ENCODE results near the gene FAF2. TPM values are rescaled to one million over a fixed set of nuclear protein-coding genes. Genes with fewer than 3 reads are reported as not detected.

FAF2 gene
- total RNA-seq, 4 donors from 2014 or later, result 12.3 to 47.8 (median 32.5) TPM

GRCh38 chr5:176501333-176501732, 53.1 kb downstream of the FAF2 start:
- intact Hi-C loops (cut with DNase I; ENCODE audit: low total_unique reads), result no loop called here
- H3K27ac ChIP-seq, result no peak overlapping the region
- TF ChIP-seq POLR2A (IDR thresholded peaks at IDR 0.05), result no peak
- no peak for TF ChIP-seq CTCF (IDR thresholded peaks at IDR 0.05)
- no peak overlapping the region for H3K4me3 ChIP-seq
- no peak for DNase-seq
- H3K4me1 ChIP-seq, result no peaks in the 10 kb centered on the region
- no peaks in the 10 kb centered on the region for H3K9me3 ChIP-seq
- H3K27me3 ChIP-seq, result no peaks in the 10 kb centered on the region
- H3K36me3 ChIP-seq, result no peaks in the 10 kb centered on the region

GRCh38 chr5:176503496-176503895, 55.3 kb downstream of the FAF2 start:
- no peaks in the 10 kb centered on the region for H3K36me3 ChIP-seq
- H3K4me1 ChIP-seq, result no peaks in the 10 kb centered on the region
- TF ChIP-seq CTCF (IDR thresholded peaks at IDR 0.05) (no peak), POLR2A (IDR thresholded peaks at IDR 0.05) (no peak)
- H3K4me3 ChIP-seq, result no peak overlapping the region
- intact Hi-C loops (cut with DNase I; ENCODE audit: low total_unique reads), result no loop called here
- DNase-seq, result no peak
- no peaks in the 10 kb centered on the region for H3K9me3 ChIP-seq
- no peaks in the 10 kb centered on the region for H3K27me3 ChIP-seq
- H3K27ac ChIP-seq, result no peak overlapping the region

DNA sequence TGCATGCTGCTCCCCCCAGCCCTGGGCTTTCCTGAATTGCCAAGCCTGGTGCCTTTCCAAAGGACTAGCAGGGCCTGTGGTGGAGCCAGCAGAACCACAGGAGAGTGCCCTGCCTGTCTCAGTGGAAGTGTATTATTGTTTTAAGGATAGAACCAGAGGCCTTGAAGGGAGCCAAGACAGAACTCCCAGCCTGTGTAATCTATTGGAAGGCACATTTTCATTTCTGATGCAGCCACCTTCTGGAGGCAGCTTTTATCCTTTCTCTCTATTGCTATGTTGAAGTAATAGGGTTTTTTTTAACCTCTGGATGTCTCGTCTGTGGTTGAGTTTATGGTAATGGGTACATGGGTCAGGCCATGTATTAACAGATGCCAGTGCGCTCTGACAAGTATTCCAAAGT, 59.7 kb downstream of the FAF2 start:
- no peaks in the 10 kb centered on the region for H3K4me1 ChIP-seq
- no peak for DNase-seq
- no peaks in the 10 kb centered on the region for H3K27me3 ChIP-seq
- no peak overlapping the region for H3K4me3 ChIP-seq
- no peak overlapping the region for H3K27ac ChIP-seq
- no peaks in the 10 kb centered on the region for H3K36me3 ChIP-seq
- no peaks in the 10 kb centered on the region for H3K9me3 ChIP-seq
- TF ChIP-seq POLR2A (IDR thresholded peaks at IDR 0.05) (no peak), CTCF (IDR thresholded peaks at IDR 0.05) (no peak)
- intact Hi-C loops (cut with DNase I; ENCODE audit: low total_unique reads), result no loop called here

DNA sequence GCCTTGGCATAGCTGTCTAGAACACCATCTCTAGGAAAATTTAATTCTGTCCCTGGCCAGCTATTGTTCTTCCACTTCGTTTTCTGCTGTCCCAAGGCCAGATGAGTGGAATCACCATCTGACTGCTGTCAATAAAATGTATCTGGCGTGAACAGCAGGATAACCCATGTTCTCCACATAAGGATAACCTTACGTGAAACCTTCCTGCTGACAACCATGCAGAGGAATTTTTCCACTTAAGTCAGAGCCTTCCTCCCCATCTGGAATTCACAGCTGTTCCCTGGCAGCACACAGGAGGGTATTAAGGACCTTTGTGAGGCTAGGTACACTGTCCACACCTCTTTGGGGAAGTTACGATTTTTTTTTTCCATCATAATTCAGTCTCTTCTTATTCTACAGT, 60.4 kb downstream of the FAF2 start:
- no peak for TF ChIP-seq POLR2A (IDR thresholded peaks at IDR 0.05)
- TF ChIP-seq CTCF (IDR thresholded peaks at IDR 0.05), result no peak
- no peaks in the 10 kb centered on the region for H3K36me3 ChIP-seq
- H3K27ac ChIP-seq, result no peak overlapping the region
- H3K4me3 ChIP-seq, result no peak overlapping the region
- DNase-seq, result no peak
- H3K4me1 ChIP-seq, result no peaks in the 10 kb centered on the region
- no peaks in the 10 kb centered on the region for H3K9me3 ChIP-seq
- H3K27me3 ChIP-seq, result no peaks in the 10 kb centered on the region
- intact Hi-C loops (cut with DNase I; ENCODE audit: low total_unique reads), result no loop called here

DNA sequence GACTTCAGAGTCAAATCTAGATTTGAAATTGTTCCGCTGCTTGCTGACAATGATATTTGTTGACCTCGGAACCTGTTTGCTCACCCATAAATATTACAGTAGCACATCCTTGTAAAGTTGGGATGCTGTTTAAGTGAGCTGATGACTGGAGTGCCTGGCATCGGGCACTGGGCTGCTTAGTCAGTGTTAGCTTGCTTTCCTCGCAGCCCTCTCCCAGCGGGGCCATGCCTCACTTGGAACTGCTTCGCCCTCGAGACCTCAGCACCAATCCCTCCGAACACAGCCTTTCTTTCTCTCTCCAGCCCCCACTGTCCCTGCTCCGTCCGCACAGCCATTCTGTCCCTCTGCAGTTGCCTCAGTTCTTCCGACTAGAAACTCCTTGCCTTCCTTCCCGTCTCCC, 65.6 kb downstream of the FAF2 start:
- no peaks in the 10 kb centered on the region for H3K27me3 ChIP-seq
- intact Hi-C loops (cut with DNase I; ENCODE audit: low total_unique reads), result no loop called here

More for the DNA sequence above, 65.6 kb downstream of the FAF2 start:
- TF ChIP-seq CTCF (IDR thresholded peaks at IDR 0.05) (no peak), POLR2A (IDR thresholded peaks at IDR 0.05) (no peak)
- H3K4me3 ChIP-seq, result no peak overlapping the region
- no peaks in the 10 kb centered on the region for H3K9me3 ChIP-seq
- DNase-seq, result no peak
- H3K27ac ChIP-seq, result no peak overlapping the region
- H3K4me1 ChIP-seq, result no peaks in the 10 kb centered on the region
- no peaks in the 10 kb centered on the region for H3K36me3 ChIP-seq
